Colonic mucosa (tissue), 4 donors: ENCODE data around the gene CLASP1. TPM values are rescaled to one million over a fixed set of nuclear protein-coding genes. Genes with fewer than 3 reads are reported as not detected.

ENCODE experiments used
- DNase-seq: peaks from one replicate; pipeline ENCODE4 v3.0.0-alpha.2; 2020
- H3K27ac ChIP-seq: fragments of 200-600 bp; one replicate; pipeline ENCODE4 v1.8.0; 2021
- H3K27me3 ChIP-seq: fragments of 200-600 bp; one replicate; pipeline ENCODE4 v1.8.0; 2021
- H3K36me3 ChIP-seq: fragments of 200-600 bp; one replicate; pipeline ENCODE4 v1.8.0; 2021
- H3K4me1 ChIP-seq: fragments of 200-600 bp; one replicate; pipeline ENCODE4 v1.8.0; 2021; ENCODE audit warnings: mild to moderate bottlenecking
- H3K4me3 ChIP-seq: fragments of 200-600 bp; one replicate; pipeline ENCODE4 v1.8.0; 2021
- H3K9ac ChIP-seq, 2 donors: one replicate each; pipeline ENCODE4 v1.7.0; 2013; ENCODE audit warnings: control low read depth in 2 of 2, low read depth in 2 of 2, low read length in 2 of 2
- H3K9me3 ChIP-seq: fragments of 200-600 bp; one replicate; pipeline ENCODE4 v1.8.0; 2021
- intact Hi-C: fragments of 100-400 bp; cut with DNase I; formaldehyde crosslinking; loops from one replicate; pipeline ENCODE4 v1.14.1; 2022
- total RNA-seq, 2 donors: library from RNA; stranded (reverse); fragmentation: NEBNext Ultra II Directional in 1 of 2; extraction: Animal tissue kit (Norgen Biotek cat#: 25700) in 1 of 2; gene quantifications; one replicate each; pipeline ENCODE4 v1.2.1, GENCODE V29; 2021
- TF ChIP-seq, protein P1 (sequence below): fragments of 200-600 bp; IDR thresholded peaks from one replicate; pipeline ENCODE4 v1.8.0; 2022; ENCODE audit warnings: antibody characterized with exemption, mild to moderate bottlenecking
- donor health status: healthy.
- donor health status: DM: no; HTN: no; CAD: no.
- donor health status: DM: no; HTN: no; CAD: no.

The CLASP1 gene
- total RNA-seq, 2 donors from 2014 or later = 30.3 to 32.3 TPM

- no peaks in the 10 kb centered on the region for H3K27me3 ChIP-seq
- TF ChIP-seq, protein P1, sequence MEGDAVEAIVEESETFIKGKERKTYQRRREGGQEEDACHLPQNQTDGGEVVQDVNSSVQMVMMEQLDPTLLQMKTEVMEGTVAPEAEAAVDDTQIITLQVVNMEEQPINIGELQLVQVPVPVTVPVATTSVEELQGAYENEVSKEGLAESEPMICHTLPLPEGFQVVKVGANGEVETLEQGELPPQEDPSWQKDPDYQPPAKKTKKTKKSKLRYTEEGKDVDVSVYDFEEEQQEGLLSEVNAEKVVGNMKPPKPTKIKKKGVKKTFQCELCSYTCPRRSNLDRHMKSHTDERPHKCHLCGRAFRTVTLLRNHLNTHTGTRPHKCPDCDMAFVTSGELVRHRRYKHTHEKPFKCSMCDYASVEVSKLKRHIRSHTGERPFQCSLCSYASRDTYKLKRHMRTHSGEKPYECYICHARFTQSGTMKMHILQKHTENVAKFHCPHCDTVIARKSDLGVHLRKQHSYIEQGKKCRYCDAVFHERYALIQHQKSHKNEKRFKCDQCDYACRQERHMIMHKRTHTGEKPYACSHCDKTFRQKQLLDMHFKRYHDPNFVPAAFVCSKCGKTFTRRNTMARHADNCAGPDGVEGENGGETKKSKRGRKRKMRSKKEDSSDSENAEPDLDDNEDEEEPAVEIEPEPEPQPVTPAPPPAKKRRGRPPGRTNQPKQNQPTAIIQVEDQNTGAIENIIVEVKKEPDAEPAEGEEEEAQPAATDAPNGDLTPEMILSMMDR = no peak
- H3K4me3 ChIP-seq = no peak overlapping the region
- H3K9me3 ChIP-seq = no peaks in the 10 kb centered on the region
- H3K36me3 ChIP-seq = no peaks in the 10 kb centered on the region
- no peak overlapping the region for H3K9ac ChIP-seq
- no peaks in the 10 kb centered on the region for H3K4me1 ChIP-seq
- DNase-seq = no peak
- no peak overlapping the region for H3K27ac ChIP-seq
- intact Hi-C loops = loop anchor here (5.0 kb wide), 3 partner anchors 113 to 203 kb away; partner anchors contain the start of genes CLASP1 and NIFK
These were observed 115.3 kb downstream of the CLASP1 start for GRCh38 chr2:121534007-121534406.

DNA sequence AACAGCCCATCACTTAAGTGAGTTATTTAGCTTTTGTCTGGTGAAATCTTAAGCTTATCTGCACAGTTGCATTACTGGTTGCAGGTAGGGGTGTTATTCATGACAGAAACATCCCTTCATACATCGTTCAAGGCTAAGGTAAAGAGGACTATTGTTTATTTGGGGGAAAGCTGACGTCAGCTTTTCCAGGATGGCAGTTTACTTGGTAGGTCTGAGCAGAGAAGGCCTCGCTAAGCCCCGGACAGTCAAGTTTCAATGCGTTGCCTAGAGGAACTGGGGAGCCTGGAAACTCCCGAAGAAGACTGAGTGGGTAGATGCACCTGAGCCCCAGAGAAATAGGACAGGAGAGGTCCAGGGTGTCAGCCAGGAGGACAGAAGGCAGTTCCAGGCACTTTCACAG lies 116.4 kb downstream of the CLASP1 start:
- H3K27ac ChIP-seq = no peak overlapping the region
- no peaks in the 10 kb centered on the region for H3K36me3 ChIP-seq
- H3K27me3 ChIP-seq = no peaks in the 10 kb centered on the region
- H3K9ac ChIP-seq = no peak overlapping the region
- H3K4me1 ChIP-seq = no peaks in the 10 kb centered on the region
- H3K4me3 ChIP-seq = no peak overlapping the region
- no peak for DNase-seq
- TF ChIP-seq, protein P1 = no peak
- H3K9me3 ChIP-seq = no peaks in the 10 kb centered on the region
- intact Hi-C loops = loop anchor here (5.0 kb wide), 3 partner anchors 114 to 204 kb away; partner anchors contain the start of genes CLASP1 and NIFK

GRCh38 chr2:121532347-121532766 lies 116.9 kb downstream of the CLASP1 start:
- TF ChIP-seq, protein P1 = no peak
- no peak overlapping the region for H3K4me3 ChIP-seq
- DNase-seq = no peak
- H3K9me3 ChIP-seq = no peaks in the 10 kb centered on the region
- no peaks in the 10 kb centered on the region for H3K27me3 ChIP-seq
- no peak overlapping the region for H3K9ac ChIP-seq
- intact Hi-C loops = loop anchor here (5.0 kb wide), 3 partner anchors 115 to 205 kb away; partner anchors contain the start of genes CLASP1 and NIFK
- no peaks in the 10 kb centered on the region for H3K36me3 ChIP-seq
- H3K27ac ChIP-seq = no peak overlapping the region
- H3K4me1 ChIP-seq = no peaks in the 10 kb centered on the region

GRCh38 chr2:121530212-121530705 lies 119.0 kb downstream of the CLASP1 start:
- Histone ChIP-seq H3K27me3 (no peaks in the 10 kb centered on the region), H3K4me3 (peak overlapping the region; percentile 76), H3K27ac (peak overlapping the region; percentile 95), H3K9ac (peak overlapping the region; percentile 80 to 82), H3K9me3 (no peaks in the 10 kb centered on the region), H3K36me3 (no peaks in the 10 kb centered on the region), H3K4me1 (no peaks in the 10 kb centered on the region)
- peak; percentile 86 for DNase-seq
- TF ChIP-seq, protein P1 = no peak
- intact Hi-C loops = loop anchor here (5.0 kb wide), 3 partner anchors 117 to 207 kb away; partner anchors contain the start of genes CLASP1 and NIFK

DNA sequence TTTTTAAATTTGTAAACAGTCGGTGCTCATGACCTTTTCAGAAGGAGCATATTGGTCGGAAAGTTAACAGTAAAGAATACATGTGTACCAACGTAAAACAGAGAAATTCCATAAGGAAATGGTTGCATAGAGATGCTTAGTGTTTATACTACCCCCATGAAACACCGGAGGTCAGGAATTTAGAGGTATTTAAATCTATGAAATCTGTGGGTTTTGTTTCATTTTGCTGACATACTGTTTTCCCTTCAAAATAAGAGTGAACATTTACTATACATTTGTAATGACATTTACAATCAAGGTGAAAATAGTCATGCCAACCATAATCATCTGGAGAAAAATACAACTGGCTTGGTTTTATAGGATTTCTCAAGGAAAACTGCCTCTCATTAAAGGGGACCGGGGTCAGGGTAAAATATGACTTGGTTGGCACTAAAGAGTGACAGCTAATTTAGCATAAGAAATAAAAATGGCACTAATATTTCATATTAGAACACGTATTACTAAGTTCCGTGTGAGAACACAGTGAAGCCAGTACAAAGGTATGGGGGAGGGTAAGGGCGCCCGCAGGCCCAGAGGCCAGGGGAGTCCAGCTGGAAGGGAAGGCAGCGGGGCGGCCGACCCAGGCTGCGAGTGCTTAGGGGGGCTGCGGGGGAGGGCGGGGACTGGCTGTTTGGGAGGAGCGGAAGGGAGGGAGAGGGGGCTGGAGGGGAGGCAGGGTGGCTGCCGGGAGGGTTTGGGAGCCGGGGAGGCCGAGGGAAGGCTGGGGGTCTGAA lies 119.6 kb downstream of the CLASP1 start:
- peak overlapping the region; percentile 76 for H3K4me3 ChIP-seq
- peak; percentile 66 for DNase-seq
- intact Hi-C loops = loop anchor here (5.0 kb wide), 3 partner anchors 118 to 208 kb away; partner anchors contain the start of genes CLASP1 and NIFK
- H3K9me3 ChIP-seq = no peaks in the 10 kb centered on the region
- no peaks in the 10 kb centered on the region for H3K4me1 ChIP-seq
- peak overlapping the region; percentile 95 for H3K27ac ChIP-seq
- TF ChIP-seq, protein P1 = no peak
- no peaks in the 10 kb centered on the region for H3K27me3 ChIP-seq
- H3K36me3 ChIP-seq = no peaks in the 10 kb centered on the region
- peak overlapping the region; percentile 80 to 82 for H3K9ac ChIP-seq
